Right kidney (tissue), 1 donor: ENCODE data around the gene PGS1.

Experiments
- DNase-seq: peaks from one replicate; pipeline ENCODE4 v3.0.0-alpha.2; 2016

Gene PGS1

DNA sequence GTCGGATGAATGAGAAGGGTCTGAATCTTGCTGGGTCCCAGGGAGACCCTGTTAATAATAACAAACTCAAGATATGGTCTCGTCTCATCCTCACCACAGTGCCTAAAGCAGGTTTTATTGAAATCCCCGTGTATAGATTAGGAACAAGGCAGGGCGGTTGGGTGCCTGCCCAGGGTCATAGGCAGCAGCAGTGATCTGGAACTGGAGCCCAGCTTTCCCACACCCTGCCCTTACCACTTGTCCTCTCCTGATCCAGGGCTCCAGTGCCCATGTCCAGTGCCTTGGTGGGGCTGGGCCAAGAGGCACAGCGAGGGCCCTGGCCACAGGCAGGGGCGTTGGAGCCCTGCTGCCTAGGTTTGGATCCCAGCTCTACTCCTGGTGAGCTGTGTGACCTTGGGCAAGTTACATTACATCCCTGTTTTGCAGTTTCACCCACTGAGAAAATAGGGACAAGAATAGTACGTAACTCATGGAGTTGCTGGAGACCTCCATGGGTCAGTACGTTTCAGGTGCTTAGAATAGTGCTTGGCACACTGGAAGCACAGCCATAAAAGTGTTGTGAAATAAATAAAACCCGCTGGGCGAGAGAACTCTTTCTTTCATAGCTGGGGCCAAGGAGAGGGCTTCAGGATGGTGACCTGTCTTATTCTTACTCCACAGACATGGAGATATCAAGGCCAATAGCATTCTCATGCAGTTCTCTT lies 32.5 kb upstream of the PGS1 start:
- no peak for DNase-seq

DNA sequence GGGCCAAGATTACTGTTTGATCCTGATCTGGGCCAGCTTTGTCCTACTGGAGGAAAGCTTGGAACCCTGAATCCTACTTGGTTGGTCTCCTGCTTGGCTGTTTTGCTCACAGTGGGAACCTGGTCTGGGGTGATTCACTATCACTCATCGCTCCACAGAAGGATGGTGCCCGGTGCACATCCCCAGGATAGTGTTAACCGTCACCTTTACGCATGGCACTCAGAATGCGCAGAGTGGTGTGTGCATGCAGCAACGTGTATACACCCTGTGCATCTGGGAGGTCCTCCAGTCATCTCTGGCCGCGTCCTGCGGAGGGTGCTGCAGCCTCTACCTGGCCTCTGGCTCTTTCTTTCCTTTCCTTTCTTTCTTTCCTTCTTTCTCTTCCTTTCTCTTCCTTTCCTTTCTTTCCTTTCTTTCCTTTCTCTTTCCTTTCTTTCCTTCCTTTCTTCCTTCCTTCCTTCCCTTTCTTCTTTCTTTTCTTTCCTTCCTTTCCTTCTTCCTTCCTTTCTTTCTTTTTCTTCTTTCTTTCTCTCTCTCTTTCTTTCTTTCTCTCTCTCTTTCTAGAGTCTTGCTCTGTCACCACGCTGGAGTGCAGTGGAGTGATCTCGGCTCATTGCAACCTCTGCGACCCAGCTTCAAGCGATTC lies 31.7 kb upstream of the PGS1 start:
- no peak for DNase-seq

DNA sequence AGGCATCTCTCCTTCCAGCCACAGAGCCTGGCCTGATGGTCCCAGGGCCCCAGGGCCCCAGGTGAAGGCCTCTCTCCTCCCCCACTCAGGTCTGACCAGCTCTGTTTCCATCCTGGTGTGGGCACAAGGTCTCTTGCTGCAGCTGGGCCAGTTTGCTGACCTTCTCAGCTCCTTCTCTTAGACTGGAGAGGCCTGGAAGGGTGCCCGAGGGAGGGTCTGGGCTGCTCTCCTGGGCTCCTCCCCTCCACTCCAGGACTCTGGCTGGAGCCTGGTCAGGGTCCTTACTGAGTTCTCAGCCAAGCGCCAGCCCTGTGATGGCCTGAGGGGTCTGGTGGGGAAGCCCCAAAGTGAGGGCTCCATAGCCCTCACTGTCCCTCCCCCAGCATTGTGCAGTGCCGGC lies 31.0 kb upstream of the PGS1 start:
- no peak for DNase-seq

DNA sequence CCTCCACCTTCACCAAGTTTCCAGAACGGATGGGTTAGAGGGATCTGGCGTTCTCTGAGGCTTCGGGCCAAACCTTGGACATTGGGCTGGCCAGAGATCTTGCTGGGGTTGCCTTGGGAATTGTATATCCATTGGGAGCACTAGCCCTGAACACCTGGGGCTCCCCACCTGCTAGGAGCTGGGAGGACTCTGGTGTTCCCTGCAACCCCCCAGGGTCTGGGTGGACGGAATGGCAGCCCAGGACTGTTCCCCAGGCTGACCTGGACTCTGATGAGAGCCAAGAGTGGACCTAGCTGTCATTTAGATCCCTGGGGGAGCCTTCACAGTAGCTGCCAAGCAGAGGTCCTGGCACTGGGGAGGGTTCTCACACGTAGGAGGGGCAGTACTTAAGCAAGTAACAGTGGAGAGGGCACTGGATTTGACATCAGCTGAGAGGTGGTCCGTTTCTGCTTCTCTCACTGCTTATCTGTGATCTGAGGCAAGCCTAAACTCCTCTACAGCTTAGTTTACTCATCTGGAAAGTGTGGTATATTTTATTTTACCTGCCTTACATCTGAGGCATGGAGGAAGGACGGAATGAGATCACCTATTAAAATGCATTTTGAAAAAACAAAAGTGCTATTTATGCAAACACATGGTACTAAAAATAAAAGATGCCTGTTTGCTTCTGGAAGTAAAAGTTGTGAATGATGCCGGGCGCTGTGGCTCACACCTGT lies 30.2 kb upstream of the PGS1 start:
- no peak for DNase-seq

DNA sequence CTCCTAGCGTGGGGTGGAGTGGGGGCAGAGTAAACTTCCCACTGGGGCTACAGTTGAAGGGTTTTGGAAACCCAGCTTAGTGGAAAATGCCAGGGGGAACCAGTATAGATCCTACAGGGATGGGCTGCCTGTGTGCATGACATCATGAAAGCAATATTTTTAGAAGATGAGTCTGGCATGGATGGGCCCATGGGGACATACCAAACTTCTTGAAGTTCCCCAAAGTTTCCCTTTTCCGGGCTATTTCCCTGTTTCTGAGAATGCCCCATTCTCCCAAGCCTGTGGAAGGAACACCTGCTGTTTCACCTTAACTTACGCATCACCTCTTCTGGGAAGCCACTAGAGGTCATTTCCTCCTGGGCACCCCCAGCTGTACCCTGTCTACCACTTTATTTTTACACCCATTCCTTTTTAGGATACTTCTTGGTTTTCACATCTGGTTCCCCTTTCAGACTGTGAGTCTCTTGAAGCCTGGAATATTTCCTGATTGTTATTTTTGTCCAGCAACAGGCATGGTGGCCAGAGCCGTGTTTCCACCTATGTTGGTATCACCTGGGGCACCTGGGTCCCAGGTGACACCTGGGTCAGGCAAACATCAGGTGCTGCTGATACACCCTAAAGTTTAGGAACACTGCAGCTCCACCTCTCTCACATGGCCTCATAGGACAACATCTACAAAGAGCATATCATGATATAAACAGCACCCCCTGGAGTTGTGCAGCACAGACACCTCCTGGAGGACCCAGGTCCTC lies 28.4 kb upstream of the PGS1 start:
- no peak for DNase-seq

DNA sequence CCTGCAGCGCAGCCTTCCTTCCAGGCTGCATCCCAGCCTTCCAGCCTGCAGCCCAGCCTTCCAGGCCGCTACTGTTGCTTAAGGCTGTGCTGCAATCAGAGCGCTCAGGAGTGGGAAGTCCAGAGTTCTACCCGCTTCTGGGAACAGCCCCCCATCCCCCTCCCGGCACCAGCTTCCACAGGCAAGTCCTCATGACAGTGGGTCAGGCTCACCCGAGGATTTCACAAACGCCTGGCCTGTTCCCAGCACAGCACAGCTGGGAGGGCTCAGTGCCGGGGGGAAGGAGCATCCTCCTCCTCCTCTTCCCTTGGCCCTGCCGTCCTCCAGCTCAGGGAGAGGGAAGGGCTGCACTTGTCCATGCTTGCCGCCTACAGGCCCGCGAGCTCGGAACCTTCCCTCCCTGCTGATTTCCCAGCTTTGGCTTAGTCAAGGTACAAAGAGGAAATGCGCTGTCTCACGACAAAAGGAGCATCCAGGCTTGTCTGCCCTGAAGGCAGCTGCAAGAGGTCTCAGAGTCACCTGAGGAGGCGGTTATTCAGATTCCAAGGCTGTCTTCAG lies 26.9 kb upstream of the PGS1 start:
- DNase-seq = peak; percentile 66

DNA sequence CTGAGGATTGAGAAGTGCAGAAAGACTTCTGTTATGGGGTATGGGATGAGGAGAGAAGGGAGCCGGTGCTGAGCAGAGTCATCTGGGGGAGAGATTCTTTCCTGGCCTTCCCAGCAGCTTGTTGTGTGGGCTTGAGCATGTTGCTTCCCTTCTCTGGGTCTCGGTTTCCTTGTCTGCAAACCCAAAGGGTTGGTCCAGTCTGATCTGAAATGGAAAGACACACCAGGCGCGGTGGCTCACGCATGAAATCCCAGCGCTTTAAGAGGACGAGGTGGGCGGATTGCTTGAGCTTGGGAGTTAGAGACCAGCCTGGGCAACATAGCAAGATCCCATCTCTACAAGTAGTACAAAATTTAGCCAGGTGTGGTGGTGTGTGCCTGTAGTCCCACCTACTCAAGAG lies 24.6 kb upstream of the PGS1 start:
- DNase-seq = no peak

DNA sequence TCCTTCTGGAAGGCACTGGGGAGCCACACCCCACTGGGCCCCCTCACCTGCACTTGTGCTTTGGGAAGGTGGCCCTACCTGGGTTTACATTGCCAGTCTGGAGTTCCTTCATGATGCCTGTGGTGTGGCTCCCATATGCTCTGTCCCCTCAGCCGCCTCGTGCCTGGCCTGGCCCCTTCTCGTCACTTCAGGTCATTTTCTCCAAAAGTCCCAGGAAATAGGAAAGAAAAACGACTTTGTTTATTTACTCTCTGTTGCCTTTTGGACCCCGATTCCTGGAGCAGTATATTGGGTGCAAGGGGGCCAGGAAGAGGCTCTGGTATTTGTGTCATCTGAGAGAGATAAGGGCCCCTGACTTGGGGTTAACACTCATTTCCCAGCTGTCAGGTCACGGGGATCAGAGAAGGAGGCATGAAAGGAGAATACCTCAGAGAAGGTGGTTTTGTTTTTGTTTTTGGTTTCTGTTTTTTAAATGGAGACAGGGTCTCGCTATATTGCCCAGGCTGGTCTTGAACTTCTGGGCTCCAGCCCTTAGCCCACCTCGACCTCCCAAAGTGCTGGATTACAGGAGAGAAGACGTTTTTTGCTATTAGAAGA lies 23.3 kb upstream of the PGS1 start:
- no peak for DNase-seq

DNA sequence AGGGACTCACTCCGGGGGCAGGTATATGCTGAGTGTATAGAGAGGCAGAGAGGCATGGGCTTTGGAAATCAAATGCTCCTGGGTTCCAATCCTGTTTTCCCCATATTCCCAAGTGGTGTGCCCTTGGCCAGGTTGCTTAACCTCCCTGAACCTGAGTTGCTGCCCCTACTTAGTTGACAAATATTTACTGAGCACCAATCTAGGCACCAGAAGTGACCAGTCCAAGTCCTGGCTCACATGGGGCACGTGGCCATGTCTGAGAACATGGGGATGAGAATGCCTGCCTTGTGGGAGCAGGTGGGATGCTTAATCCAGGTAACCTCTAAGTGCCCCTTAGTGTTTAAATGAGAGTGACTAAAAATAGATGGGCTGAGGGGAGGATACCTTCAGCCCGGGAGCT lies 22.7 kb upstream of the PGS1 start:
- no peak for DNase-seq

DNA sequence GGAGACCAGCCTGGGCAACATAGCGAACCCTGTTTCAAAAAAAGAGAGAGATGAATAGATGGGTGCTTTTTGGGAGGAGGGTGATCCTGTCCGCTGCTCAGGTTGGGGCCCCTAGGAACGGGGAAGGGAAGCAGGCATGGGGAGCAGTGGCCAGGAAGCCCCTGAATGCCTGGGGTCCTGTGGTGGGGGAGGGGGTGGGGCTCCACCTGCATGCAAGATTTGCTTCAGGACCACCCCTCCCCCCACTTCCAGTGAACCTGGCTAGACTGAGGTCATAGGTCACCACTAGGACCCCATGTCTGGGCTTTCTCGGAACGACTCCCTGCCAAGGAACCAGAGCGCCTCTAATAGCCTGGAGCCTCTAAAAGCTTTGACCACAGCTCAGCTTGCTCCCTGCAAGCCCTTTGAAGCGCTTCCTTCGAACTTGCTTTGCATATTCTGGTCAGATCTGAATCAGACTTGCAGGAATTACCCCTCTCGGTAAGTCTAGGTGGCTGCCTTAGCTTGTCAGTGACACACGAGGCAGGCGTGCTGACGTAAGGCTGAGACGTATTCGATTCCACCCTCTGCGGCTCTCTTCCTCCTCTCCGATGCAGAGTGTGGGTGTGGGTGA lies 22.2 kb upstream of the PGS1 start:
- DNase-seq = no peak

DNA sequence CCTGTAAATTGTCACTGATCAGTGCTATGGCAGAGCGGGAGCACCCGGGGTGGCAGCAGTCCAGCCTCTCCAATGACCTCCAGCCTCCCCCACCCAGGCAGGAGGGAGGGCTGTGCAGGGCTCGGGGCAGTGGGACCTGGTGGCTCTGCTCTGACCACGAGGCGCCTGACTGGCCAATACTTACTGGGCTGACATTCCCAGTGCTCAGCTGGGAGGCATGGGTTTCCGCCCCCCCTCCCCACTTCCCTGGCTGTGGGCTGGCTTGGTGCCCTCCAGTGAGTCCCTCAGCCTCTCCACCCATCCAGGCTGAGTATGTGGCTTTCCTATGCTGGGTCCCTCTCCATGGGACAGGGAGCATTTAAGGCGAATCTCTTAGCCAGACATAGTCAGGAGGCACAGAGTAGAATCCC lies 21.3 kb upstream of the PGS1 start:
- DNase-seq = no peak

DNA sequence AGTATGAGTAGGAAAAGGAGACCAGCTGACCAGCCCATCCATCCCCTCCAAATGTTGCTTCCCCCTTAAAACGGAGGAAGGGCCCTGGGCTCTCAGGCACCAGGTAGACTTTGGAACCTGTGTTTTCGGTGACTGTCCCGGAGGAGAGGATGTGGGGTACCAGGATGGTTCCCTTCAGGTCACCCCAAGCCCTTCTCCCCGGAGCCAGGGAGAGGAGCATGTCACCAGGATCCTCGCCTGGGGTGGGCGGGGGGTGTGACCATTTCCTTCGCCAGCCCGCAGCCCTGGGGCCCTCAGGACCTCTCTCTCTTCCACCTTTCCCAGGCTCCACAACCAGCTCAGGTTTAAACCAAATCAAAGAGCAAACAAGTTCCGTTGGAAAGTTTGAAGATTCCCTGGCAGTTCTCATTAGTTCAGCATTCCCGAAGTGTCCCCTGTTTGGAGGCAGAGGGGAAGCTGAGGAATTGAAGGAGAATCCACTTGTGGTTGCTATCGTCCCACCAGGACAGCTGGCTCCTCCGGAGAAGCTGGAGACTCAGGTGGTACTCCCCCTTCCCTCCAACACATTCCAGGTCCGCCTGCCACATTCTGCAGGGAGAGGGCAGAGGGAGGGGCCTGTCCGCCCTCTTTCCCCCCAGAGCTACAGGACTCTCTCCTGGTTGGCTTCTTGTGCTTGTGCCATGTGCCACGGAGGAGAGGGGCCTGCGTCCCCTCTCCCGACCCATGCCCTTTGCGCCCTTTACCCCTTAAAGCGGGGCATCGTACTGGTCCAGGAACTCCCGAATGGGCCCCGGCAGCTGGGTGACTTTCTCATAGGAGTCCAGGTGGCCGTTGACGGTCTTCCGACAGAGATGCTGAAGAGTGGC lies 20.5 kb upstream of the PGS1 start:
- DNase-seq = peak; percentile 38

DNA sequence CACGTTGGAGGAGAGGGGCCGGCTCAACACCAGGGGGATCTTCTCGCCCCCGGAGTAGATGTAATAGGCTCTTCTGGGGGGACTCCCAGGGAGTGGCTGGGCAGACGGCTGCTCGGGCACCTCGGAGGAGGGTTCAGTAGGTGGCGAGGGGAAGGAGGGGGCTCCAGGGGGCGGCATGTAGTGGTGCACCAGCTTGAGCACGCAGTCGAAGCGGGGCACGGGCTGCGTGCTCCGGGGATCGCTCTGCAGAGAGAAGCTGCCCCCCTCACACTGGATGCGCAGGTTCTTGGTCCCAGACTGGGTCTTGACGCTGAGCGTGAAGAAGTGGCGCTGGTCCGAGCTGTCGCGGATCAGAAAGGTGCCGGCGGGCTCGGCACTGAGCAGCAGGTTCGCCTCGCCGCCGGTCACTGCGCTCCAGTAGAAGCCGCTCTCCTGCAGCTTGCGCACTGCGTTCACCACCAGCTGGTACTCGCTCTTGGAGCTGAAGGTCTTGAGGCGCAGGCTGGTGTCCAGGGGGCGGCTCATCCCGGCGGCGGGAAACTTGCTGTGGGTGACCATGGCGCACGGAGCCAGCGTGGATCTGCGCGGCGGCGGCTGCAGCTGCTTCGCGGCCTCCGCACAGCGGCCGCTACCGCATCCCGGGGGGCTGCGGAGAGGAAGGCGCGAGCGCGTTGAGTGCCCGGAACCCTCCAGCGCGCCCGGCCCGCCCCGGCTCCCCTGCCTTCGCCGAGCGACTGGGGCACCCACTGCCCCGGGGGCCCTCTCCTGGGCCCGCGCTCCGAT lies 19.7 kb upstream of the PGS1 start:
- DNase-seq = peak; percentile 89

DNA sequence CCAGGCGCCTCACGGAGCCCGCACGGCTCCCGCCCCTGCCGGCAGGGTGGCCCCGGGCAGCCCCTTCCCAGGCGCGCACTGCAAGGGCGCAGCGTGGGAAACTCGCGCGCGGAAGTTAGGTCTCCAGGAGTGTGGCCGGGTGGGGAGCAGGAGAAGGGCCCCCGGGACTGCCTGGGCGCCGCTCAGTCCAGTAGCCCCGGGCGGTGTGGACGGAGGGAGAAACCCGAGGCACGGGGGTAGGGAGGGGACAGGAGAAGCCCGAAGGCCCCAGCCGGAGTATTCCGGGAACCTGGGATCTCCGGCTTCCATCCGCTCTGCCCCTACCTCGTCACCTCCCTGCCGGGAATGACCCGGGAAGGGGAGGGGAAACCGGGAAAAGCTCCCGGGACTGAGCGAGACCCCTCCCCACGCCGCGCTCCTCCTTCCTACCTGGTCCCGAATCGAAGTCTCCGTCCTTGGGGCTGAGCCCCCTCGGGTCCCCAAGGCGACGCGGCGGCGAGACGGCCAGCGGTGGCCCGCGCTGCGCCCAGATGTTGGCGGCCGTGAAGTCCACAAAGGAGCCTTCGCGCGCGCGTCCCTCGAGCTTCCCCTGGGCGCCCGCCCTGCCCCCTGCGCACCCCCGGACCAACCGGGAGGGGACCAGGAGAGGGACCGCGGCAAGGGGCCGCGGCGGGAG lies 19.0 kb upstream of the PGS1 start:
- peak; percentile 88 for DNase-seq

DNA sequence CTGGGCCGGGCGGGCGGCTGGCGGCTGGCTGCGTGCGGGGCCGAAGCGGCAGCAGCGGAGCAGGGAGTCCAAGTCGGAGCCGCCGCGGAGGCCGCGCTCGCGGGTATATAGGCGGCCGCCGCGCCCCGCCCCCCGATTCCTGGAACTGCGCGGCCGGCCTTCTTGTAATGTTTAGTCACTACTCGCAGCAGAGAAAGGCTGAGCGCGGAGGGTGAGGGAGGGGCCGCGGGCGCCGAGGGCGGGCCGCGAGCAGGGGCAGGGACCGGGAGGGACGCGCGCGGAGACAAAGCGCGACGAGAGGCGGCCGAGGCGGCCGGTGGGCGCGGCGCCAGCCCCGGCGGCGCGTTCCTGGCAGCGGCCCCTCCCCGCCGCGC lies 18.5 kb upstream of the PGS1 start, which contains the start of gene SOCS3:
TSS of gene SOCS3 (minus strand) at position 81 of the 374 bp plus-strand sequence. CDS start 982 bp downstream, outside the sequence.
- DNase-seq = peak; percentile 85

DNA sequence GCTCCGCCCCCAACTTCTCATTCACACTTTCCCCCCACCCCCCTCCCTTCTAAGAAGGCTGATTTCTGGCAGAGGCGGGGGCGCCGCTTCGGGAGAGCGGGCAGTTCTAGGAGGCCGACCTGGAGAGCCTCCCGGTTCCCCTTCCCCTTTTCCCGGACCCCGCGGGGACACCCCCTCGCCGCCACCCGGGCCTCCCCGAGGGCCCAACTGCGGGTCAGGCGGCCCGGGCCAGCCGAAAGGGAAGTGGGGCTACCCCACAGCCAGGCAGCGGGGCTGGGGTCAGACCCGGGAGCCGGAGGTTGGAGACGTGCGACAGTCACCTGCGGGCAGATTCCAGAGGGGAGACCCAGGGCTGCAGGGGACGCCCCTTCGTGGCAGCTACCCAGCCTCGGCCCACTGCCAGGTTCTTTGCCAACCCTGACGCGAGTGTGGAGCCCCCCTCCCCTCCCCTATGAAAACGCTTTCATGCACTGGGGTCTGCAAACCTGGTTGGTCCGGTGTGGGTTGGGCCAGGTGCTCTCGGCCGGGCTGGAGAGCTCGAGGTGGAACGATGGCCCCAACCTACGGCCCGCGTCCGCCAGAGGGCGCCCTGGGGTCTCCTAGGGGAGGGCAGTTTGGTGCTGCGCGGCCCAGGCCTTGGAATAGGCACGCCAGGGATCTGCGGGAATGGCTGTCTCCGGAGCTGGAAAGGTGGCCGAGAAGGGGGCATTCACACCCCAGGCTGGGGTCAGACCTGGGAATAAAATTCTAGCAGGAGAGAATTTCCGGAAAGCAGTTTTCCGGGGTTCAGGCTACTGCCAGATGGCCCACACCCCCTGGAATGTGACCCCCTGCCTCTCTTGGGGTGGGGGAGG lies 17.9 kb upstream of the PGS1 start:
- DNase-seq = peak; percentile 97

DNA sequence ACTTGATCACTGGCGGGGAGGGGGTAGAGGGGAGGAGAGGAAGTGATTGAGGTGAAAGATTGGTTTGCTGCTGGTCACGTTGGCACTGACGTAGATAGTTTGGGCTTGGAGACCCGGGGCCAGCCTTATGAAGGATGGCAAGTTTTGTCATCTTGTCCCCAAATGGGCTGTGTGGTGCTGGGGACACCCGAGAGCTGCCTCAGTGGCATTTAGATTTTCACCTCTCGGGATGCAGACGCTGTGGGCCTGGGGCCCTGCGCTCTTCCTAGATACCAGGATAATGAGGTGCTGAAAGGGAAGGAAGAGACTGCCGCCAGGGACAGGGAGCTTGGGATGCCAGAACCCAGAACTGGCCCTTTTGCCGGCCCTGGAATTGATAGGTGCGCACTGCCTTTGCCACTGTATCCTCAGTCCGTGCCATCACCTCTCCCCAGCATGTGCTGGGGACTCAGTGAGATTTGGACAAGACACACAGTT lies 17.2 kb upstream of the PGS1 start:
- DNase-seq = no peak

DNA sequence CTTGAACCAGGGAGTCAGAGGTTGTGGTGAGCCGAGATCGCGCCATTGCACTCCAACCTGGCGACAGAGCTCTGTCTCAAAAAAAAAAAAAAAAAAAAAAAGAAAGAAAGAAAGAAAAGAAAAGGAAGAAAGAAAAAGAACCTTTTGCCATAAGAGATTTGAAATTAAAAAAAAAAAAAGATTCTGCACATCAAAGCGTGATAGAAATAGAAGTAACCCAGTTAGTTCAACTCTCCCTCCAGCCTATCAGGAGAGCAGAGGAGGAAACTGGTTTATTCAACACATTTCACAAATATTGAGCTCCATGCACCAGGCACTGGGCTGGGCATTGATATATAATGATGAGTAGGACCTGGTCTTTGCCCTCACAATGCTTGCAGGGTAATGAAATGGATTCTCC lies 16.2 kb upstream of the PGS1 start:
- no peak for DNase-seq
